Measurements from ENCODE around the gene ATP5PD.
"Not testable (repeated sequence)": the region's sequence is repeated elsewhere in the genome, so short reads cannot be mapped to it uniquely, and the experiment has no call there.

Gene ATP5PD

GRCh38 chr17:75031972-75032719, 14.6 kb downstream of the ATP5PD start:
- in situ Hi-C loops (cut with MboI; ENCODE audit: low pct_unique_long_range_greater_than_20kb, low sequenced_read_pairs, unreplicated experiment) = no loop called here
- TF ChIP-seq, protein P1, sequence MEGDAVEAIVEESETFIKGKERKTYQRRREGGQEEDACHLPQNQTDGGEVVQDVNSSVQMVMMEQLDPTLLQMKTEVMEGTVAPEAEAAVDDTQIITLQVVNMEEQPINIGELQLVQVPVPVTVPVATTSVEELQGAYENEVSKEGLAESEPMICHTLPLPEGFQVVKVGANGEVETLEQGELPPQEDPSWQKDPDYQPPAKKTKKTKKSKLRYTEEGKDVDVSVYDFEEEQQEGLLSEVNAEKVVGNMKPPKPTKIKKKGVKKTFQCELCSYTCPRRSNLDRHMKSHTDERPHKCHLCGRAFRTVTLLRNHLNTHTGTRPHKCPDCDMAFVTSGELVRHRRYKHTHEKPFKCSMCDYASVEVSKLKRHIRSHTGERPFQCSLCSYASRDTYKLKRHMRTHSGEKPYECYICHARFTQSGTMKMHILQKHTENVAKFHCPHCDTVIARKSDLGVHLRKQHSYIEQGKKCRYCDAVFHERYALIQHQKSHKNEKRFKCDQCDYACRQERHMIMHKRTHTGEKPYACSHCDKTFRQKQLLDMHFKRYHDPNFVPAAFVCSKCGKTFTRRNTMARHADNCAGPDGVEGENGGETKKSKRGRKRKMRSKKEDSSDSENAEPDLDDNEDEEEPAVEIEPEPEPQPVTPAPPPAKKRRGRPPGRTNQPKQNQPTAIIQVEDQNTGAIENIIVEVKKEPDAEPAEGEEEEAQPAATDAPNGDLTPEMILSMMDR (IDR thresholded peaks at IDR 0.05; ENCODE audit: extremely low read depth, insufficient read depth, missing control alignments) = no peak
- DNase-seq (ENCODE audit: low spot score) = peak; percentile 72

DNA sequence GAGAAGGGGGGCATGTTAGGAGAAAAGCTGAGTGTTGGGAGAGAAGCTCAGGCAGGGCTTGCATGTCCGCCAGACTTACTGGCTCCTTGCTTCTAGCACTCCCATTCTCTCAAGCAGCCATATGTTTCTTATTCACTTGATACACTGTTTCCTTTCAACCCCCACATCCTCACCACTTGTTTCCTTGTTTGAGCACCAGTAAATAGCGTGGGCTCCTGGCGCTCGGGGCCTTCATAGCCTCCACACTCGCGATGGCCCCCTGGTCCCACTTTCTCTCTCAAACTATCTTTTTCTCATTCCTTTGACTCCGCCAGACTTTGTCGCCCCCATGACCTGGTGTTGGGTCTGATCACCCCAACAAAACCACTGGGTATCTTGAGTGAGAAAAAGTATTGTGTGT, 16.6 kb downstream of the ATP5PD start:
- TF ChIP-seq, protein P1 (IDR thresholded peaks at IDR 0.05; ENCODE audit: extremely low read depth, insufficient read depth, missing control alignments) = no peak
- no peak for DNase-seq (ENCODE audit: low spot score)
- in situ Hi-C loops (cut with MboI; ENCODE audit: low pct_unique_long_range_greater_than_20kb, low sequenced_read_pairs, unreplicated experiment) = no loop called here

DNA sequence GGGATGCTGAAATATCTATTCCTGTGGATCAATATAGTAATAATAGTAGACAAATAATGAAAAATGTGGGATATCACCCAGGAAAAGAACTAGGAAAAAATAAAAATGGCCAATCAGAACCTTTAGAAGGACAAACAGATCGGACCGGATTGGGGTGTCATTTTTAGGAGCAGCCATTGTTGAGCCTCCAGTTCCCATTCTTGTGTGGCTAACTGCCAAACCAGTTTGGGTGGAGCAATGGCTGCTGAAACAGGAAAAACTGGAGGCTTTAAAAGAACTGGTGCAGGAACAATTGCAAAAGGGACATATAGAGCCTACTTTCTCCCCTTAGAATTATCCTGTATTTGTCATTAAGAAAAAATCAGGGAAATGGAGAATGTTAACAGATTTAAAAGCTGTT, 20.1 kb downstream of the ATP5PD start:
- DNase-seq (ENCODE audit: low spot score); in situ Hi-C loops (cut with MboI; ENCODE audit: low pct_unique_long_range_greater_than_20kb, low sequenced_read_pairs, unreplicated experiment): not testable (repeated sequence)

- in situ Hi-C loops (cut with MboI; ENCODE audit: low pct_unique_long_range_greater_than_20kb, low sequenced_read_pairs, unreplicated experiment); DNase-seq (ENCODE audit: low spot score): not testable (repeated sequence)
Measured at GRCh38 chr17:75025398-75025734, 21.4 kb downstream of the ATP5PD start.

- TF ChIP-seq, protein P1 (IDR thresholded peaks at IDR 0.05; ENCODE audit: extremely low read depth, insufficient read depth, missing control alignments) = no peak
- DNase-seq (ENCODE audit: low spot score) = no peak
- in situ Hi-C loops (cut with MboI; ENCODE audit: low pct_unique_long_range_greater_than_20kb, low sequenced_read_pairs, unreplicated experiment) = no loop called here
Measured at GRCh38 chr17:75024686-75025397, 21.9 kb downstream of the ATP5PD start.

DNA sequence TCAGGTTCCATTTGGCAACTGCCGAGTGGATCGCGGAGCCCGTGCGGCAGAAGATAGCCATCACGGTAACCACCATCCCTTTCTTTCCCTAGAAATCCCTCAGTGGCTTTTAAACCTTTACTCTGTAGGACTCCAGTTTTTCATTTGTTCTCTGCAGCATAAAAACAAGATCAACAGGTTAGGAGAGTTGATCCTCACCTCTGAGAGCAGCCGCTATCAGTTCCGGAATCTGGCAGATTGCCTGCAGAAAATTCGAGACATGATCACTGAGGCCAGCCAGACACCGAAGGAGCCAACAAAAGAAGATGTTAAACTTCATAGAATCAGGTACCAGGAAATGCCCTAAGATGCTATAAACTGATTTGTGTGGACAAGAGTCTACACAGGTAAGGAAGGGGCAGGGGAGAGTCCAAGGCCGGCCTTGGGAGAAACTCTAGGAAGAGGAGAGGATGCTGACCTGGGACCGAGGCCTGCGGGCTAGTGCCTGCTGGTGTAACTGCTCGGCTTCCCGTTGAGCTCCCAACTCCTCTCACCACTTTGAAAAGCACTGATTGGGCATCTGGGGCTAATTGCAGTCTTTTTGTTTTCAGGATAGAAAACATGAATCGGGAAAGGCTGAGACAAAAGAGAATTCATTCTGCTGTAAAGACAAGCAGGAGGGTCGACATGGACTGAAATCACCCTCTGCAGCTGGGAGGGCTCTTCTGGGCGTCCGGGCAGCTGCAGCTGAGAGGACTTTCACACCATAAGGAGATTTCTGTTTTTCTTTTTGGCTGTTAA, 26.2 kb downstream of the ATP5PD start:
- in situ Hi-C loops (cut with MboI; ENCODE audit: low pct_unique_long_range_greater_than_20kb, low sequenced_read_pairs, unreplicated experiment) = no loop called here
- TF ChIP-seq, protein P1 (IDR thresholded peaks at IDR 0.05; ENCODE audit: extremely low read depth, insufficient read depth, missing control alignments) = no peak
- DNase-seq (ENCODE audit: low spot score) = no peak

DNA sequence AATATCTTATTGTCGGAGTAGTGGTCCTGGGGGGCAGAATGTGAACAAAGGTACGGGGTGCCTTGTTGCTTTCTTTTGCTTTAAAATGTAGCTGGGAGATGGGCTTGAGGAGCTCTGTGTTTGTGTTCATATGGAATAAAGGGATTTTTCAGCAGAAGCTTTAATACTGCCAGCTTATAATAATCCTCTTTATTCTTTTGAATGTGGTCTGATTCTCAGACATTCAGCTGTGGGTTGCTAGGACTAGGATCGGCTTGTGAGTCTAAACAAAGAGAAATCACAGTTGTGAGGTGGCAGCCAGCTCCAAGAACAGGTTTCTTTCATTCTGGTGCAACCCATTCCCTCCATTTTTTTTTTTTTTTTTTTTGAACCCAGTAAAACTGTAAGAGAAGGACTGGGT, 27.1 kb downstream of the ATP5PD start:
- TF ChIP-seq, protein P1 (IDR thresholded peaks at IDR 0.05; ENCODE audit: extremely low read depth, insufficient read depth, missing control alignments) = no peak
- in situ Hi-C loops (cut with MboI; ENCODE audit: low pct_unique_long_range_greater_than_20kb, low sequenced_read_pairs, unreplicated experiment) = no loop called here

More for the DNA sequence above, 27.1 kb downstream of the ATP5PD start:
- DNase-seq (ENCODE audit: low spot score) = no peak

All from GM13977 (cell line).